Calu3 (cell line): ENCODE data around the gene DBH. TPM values are rescaled to one million over a fixed set of nuclear protein-coding genes. Genes with fewer than 3 reads are reported as not detected.
"Not testable (repeated sequence)": the region's sequence is repeated elsewhere in the genome, so short reads cannot be mapped to it uniquely, and the experiment has no call there.

Experiments
- BruUV-seq: library from RNA; stranded (reverse); fragments of 400-500 nt; replicated peaks from 2 replicates; lab custom pipeline; 2021; lab: Mats Ljungman, UMichigan
- CTCF ChIA-PET: fragments of 300-600 bp; sonication (Branson Sonifier 250); formaldehyde crosslinking; loops from one replicate; lab custom pipeline; 2022; ENCODE audit warnings: antibody characterized with exemption; lab: Charles Lee
- DNase-seq: peaks from one replicate; pipeline ENCODE4 v3.0.0; 2022
- H3K27ac Mint-ChIP-seq: one replicate; pipeline ENCODE4 v1.8.0; 2022; ENCODE audit warnings: mixed read lengths; ENCODE audit not compliant: unreplicated experiment
- H3K27me3 Mint-ChIP-seq: one replicate; pipeline ENCODE4 v1.8.0; 2022; ENCODE audit warnings: mixed read lengths; ENCODE audit not compliant: unreplicated experiment
- H3K36me3 Mint-ChIP-seq: one replicate; pipeline ENCODE4 v1.8.0; 2022; ENCODE audit warnings: mild to moderate bottlenecking, moderate library complexity, mixed read lengths; ENCODE audit not compliant: insufficient read depth, unreplicated experiment
- H3K4me1 Mint-ChIP-seq: one replicate; pipeline ENCODE4 v1.8.0; 2022; ENCODE audit warnings: mild to moderate bottlenecking, low read depth, mixed read lengths; ENCODE audit not compliant: unreplicated experiment
- H3K4me3 Mint-ChIP-seq: one replicate; pipeline ENCODE4 v1.8.0; 2022; ENCODE audit warnings: mild to moderate bottlenecking, low read depth, moderate library complexity, mixed read lengths; ENCODE audit not compliant: unreplicated experiment
- H3K9me3 Mint-ChIP-seq: one replicate; pipeline ENCODE4 v1.8.0; 2022; ENCODE audit warnings: low read depth, mixed read lengths; ENCODE audit not compliant: unreplicated experiment
- intact Hi-C: fragments of 100-400 bp; cut with micrococcal nuclease; formaldehyde crosslinking; loops from one replicate; pipeline ENCODE4 v1.10.0; 2022; ENCODE audit not compliant: unreplicated experiment
- total RNA-seq: library from RNA; stranded (reverse); gene quantifications from 2 replicates; pipeline ENCODE4 v1.2.3, GENCODE V29; 2022
- TF ChIP-seq, protein P1 (sequence below): fragments of 200-600 bp; IDR thresholded peaks from one replicate; pipeline ENCODE4 v1.8.0; 2022; ENCODE audit warnings: antibody characterized with exemption; ENCODE audit not compliant: unreplicated experiment

The DBH gene
- total RNA-seq, 1 experiment from 2014 or later: not detected

DNA sequence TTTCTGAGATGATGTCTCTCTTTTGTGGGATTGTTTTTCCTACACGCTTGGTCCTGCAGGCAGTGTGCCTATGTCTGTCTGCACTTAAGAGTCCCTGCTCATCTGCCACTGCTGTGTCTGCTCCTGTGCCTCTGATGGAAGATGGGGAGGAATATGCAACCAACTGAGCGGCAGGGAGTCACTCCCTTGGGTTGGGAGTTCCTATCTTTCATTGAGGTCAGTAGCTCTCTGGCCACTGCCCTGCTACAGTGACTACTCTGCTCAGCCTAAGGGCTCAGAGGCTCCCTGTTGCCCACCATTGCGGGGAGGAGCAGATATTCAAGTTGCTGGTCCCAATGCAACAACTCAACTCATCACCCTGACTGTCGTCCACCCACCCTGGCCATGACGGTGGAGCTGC is 13.6 kb upstream of the DBH start:
- CTCF ChIA-PET: no interaction called here
- BruUV-seq: no TSS peak
- Mint-ChIP-seq H3K4me1 (no peaks in the 10 kb centered on the region), H3K27ac (no peak overlapping the region), H3K36me3 (no peaks in the 10 kb centered on the region), H3K9me3 (peaks cover 8% of the 10 kb centered on the region), H3K27me3 (peaks cover 97% of the 10 kb centered on the region), H3K4me3 (no peak overlapping the region)
- no peak for DNase-seq
- intact Hi-C loops: no loop called here
- TF ChIP-seq, protein P1, sequence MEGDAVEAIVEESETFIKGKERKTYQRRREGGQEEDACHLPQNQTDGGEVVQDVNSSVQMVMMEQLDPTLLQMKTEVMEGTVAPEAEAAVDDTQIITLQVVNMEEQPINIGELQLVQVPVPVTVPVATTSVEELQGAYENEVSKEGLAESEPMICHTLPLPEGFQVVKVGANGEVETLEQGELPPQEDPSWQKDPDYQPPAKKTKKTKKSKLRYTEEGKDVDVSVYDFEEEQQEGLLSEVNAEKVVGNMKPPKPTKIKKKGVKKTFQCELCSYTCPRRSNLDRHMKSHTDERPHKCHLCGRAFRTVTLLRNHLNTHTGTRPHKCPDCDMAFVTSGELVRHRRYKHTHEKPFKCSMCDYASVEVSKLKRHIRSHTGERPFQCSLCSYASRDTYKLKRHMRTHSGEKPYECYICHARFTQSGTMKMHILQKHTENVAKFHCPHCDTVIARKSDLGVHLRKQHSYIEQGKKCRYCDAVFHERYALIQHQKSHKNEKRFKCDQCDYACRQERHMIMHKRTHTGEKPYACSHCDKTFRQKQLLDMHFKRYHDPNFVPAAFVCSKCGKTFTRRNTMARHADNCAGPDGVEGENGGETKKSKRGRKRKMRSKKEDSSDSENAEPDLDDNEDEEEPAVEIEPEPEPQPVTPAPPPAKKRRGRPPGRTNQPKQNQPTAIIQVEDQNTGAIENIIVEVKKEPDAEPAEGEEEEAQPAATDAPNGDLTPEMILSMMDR: no peak

DNA sequence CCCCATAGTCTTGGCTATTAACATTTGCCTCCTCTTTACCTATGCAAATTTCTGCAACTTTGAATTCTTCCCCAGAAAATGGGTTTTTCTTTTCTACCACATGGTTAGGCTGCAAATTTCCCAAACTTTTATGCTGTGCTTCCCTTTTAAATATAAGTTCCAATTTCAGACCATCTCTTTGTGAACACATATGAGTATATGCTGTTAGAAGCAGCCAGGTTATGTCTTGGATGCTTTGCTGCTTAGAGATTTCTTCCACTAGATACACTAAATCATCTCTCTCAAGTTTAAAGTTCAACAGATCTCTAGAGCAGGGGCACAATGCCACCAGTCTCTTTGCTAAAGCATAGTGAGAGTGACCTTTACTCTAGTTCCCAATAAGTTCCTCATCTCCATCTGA is 10.2 kb upstream of the DBH start:
- H3K27ac Mint-ChIP-seq, H3K36me3 Mint-ChIP-seq, H3K4me1 Mint-ChIP-seq, H3K4me3 Mint-ChIP-seq, BruUV-seq, H3K9me3 Mint-ChIP-seq, intact Hi-C loops, CTCF ChIA-PET, DNase-seq: not testable (repeated sequence)
- H3K27me3 Mint-ChIP-seq: peaks cover 100% of the 10 kb centered on the region

DNA sequence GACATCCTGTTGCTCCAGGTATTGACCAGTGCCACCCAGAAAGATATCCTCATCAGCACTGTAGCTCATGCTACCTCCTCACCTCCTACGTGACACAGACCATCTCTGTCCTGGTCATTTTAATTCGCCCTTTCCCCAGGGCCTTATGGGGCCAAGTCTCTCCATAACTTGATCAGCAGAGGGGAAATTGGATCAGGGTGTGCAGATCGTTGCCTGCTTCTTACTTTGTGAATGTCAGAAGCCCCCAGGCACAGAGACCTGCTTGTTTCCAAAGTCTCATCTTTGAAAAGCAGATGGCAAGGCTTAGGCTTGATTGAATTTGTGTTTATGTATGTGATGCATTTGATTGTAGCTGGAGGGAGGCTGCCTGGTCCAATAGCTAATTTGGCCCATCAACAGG is 8.8 kb upstream of the DBH start:
- Mint-ChIP-seq H3K27me3 (peaks cover 92% of the 10 kb centered on the region), H3K4me3 (no peak overlapping the region), H3K36me3 (no peaks in the 10 kb centered on the region), H3K9me3 (peaks cover 8% of the 10 kb centered on the region), H3K27ac (no peak overlapping the region), H3K4me1 (no peaks in the 10 kb centered on the region)
- DNase-seq: no peak
- CTCF ChIA-PET: no interaction called here
- BruUV-seq: no TSS peak
- intact Hi-C loops: no loop called here
- TF ChIP-seq, protein P1: no peak

DNA sequence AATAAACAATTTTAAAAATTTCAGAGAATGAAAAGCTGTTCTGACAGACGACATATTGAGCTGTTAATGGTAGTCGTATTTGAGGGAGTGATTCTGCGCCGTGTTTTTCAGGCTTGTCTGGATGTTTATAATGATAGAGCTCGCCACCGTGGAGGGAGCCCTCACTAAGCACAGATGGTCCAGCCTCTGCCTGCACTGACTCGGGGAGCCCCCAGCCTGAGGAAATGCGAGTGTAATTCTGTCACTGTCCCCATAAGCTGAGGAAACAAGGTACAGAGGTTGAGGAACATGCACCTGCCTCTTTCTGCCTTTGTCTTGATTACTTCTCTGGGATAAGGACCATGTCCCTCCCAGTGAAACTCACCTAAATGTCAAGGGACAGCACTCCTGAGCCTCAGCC is 7.4 kb upstream of the DBH start:
- no peaks in the 10 kb centered on the region for H3K4me1 Mint-ChIP-seq
- TF ChIP-seq, protein P1: no peak
- no TSS peak for BruUV-seq
- intact Hi-C loops: no loop called here
- DNase-seq: no peak
- peaks cover 78% of the 10 kb centered on the region for H3K27me3 Mint-ChIP-seq
- H3K36me3 Mint-ChIP-seq: no peaks in the 10 kb centered on the region
- H3K27ac Mint-ChIP-seq: no peak overlapping the region
- no peak overlapping the region for H3K4me3 Mint-ChIP-seq
- CTCF ChIA-PET: no interaction called here
- H3K9me3 Mint-ChIP-seq: peaks cover 8% of the 10 kb centered on the region

DNA sequence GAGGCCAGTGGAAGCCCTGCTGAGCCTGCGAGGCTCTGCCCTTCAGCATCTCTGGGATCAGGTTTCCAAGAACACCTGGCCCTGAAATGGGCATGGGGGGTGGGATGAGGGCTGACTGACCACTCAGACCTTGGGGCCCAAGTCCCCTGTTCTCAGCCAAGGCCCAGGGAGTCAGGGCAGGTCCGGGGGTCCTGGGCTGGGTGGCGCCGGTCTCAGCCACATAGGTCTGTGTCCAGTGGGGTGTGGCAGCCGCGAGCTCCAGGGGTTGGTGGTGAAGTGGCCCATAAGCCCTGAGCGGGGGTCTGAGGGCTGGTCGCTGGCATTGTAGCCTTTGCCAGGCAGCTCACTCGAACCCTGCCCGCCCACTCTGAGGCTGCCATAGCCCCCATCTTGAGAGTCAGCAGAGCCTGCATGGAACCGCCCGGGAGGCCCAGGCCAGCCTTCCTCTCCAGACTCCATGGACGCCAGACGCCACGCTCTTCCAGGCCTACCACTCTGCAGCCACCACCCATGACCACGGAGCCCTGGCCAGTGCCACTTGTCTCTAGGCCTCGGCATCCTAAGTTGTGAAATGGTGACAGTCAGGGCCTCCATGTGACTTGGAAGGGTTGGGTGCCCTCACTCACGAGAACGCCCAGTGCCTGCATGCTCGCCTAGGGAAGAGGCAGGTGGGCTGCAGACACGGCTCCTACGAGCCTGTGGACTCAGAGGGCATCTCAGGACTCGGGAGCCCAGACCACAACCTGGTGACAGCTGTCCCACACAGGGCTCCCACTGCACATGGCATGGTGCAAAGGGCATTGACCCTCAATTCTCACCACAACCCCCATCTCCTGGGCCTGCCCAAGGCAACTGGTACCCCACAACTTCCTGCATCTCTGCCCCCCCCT is 6.7 kb upstream of the DBH start:
- H3K9me3 Mint-ChIP-seq: peaks cover 8% of the 10 kb centered on the region
- no TSS peak for BruUV-seq
- CTCF ChIA-PET: no interaction called here
- H3K36me3 Mint-ChIP-seq: no peaks in the 10 kb centered on the region
- no peak overlapping the region for H3K27ac Mint-ChIP-seq
- H3K4me3 Mint-ChIP-seq: no peak overlapping the region
- intact Hi-C loops: no loop called here
- no peak for DNase-seq
- no peaks in the 10 kb centered on the region for H3K4me1 Mint-ChIP-seq
- TF ChIP-seq, protein P1: no peak
- H3K27me3 Mint-ChIP-seq: peaks cover 71% of the 10 kb centered on the region
